Measurements from ENCODE around the gene UNKL. TPM values are rescaled to one million over a fixed set of nuclear protein-coding genes. Genes with fewer than 3 reads are reported as not detected.

The UNKL gene
- total RNA-seq, 4 donors from 2014 or later = 31.8 to 38.8 (median 35.8) TPM

- Histone ChIP-seq H3K4me3 (no peak overlapping the region), H3K4me1 (no peaks in the 10 kb centered on the region), H3K27ac (no peak overlapping the region), H3K9me3 (no peaks in the 10 kb centered on the region), H3K27me3 (no peaks in the 10 kb centered on the region), H3K36me3 (peaks cover 0 to 79% of the 10 kb centered on the region in 2 donors)
- DNase-seq (no peak), ATAC-seq (no peak)
- in situ Hi-C loops (cut with MboI; ENCODE audit: low sequenced_read_pairs in 4 of 4) (no loop called here), intact Hi-C loops (cut with DNase I; ENCODE audit: low total_unique reads) (no loop called here)
- TF ChIP-seq POLR2A (IDR thresholded peaks at IDR 0.05) = no peak
- TF ChIP-seq, protein P1, sequence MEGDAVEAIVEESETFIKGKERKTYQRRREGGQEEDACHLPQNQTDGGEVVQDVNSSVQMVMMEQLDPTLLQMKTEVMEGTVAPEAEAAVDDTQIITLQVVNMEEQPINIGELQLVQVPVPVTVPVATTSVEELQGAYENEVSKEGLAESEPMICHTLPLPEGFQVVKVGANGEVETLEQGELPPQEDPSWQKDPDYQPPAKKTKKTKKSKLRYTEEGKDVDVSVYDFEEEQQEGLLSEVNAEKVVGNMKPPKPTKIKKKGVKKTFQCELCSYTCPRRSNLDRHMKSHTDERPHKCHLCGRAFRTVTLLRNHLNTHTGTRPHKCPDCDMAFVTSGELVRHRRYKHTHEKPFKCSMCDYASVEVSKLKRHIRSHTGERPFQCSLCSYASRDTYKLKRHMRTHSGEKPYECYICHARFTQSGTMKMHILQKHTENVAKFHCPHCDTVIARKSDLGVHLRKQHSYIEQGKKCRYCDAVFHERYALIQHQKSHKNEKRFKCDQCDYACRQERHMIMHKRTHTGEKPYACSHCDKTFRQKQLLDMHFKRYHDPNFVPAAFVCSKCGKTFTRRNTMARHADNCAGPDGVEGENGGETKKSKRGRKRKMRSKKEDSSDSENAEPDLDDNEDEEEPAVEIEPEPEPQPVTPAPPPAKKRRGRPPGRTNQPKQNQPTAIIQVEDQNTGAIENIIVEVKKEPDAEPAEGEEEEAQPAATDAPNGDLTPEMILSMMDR (IDR thresholded peaks at IDR 0.05 in 4 of 5, conservative IDR thresholded peaks at IDR 0.05 in 1 of 5) = no peak
Observed at GRCh38 chr16:1455190-1456171, 41.0 kb upstream of the UNKL start.

DNA sequence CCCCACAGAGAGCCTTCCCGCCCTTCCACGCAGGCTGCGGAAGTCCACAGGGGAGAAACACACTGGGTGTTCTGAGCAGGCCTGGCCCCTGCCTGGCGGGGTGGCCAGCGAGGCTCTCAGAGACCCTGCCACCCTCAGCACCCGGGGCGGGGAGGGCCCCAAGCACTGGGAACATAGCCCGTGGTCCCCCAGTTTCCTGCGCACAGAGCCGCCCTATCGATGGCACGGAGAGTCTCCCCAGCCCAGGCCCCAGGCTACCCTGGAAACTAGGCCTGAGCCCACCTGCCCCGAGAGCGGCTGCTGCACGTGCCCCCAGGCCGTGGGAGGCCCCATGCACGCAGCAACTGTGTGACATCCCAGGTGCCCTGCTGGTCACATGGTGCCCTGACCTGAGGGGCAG, 40.1 kb upstream of the UNKL start:
- no peak for TF ChIP-seq POLR2A (IDR thresholded peaks at IDR 0.05)
- TF ChIP-seq, protein P1 (IDR thresholded peaks at IDR 0.05 in 4 of 5, conservative IDR thresholded peaks at IDR 0.05 in 1 of 5) = no peak
- ATAC-seq (no peak), DNase-seq (no peak)
- Histone ChIP-seq H3K36me3 (peaks cover 0 to 82% of the 10 kb centered on the region in 2 donors), H3K27ac (no peak overlapping the region), H3K4me3 (no peak overlapping the region), H3K27me3 (no peaks in the 10 kb centered on the region), H3K4me1 (no peaks in the 10 kb centered on the region), H3K9me3 (no peaks in the 10 kb centered on the region)
- intact Hi-C loops (cut with DNase I; ENCODE audit: low total_unique reads) = no loop called here
- in situ Hi-C loops (cut with MboI; ENCODE audit: low sequenced_read_pairs in 4 of 4) = no loop called here

DNA sequence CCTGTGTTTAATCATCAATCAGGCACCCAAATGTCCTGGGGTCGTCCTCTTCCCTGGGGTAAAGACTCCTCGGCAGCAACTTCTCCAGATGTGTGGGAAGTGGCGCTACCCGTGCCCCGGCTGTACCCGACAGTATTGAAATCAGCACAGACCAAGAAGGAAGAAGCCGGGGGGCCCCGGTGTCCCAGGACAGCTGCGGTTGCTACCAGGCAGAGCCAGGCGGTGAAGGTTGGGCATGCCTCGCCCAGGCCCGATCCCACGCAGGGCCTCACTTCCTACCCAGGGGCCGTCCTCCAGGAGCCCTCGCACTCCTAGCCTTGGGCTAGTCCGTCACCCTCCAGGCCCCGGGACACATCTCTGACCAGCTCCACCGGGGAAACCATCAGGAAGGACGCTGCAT, 38.8 kb upstream of the UNKL start:
- intact Hi-C loops (cut with DNase I; ENCODE audit: low total_unique reads) = no loop called here
- Histone ChIP-seq H3K9me3 (no peaks in the 10 kb centered on the region), H3K27ac (no peak overlapping the region), H3K27me3 (no peaks in the 10 kb centered on the region), H3K4me3 (no peak overlapping the region), H3K4me1 (no peaks in the 10 kb centered on the region), H3K36me3 (peaks cover 0 to 86% of the 10 kb centered on the region in 2 donors)
- TF ChIP-seq, protein P1 (IDR thresholded peaks at IDR 0.05 in 4 of 5, conservative IDR thresholded peaks at IDR 0.05 in 1 of 5) = no peak
- no peak for TF ChIP-seq POLR2A (IDR thresholded peaks at IDR 0.05)
- DNase-seq (no peak), ATAC-seq (no peak)
- in situ Hi-C loops (cut with MboI; ENCODE audit: low sequenced_read_pairs in 4 of 4) = no loop called here

DNA sequence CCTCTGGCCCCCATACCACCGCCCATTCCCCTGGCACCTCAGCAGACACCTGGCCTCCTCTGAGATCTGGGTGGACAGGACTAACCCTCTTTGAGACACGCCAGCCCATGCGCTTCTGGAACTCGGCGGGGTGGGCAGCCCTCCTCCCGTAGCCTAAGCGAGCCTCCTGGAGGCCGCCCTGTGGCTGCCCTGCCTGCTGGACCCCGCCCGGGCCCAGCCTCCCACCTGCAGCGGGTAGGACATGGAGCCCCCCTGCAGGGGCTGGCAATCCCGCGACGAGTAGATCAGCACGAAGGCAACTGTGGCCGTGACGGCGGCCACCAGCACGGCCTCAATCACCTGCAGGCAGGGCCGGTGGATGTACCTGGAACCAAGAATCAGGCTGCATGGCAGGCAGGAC, 38.0 kb upstream of the UNKL start:
- H3K4me1 ChIP-seq = no peaks in the 10 kb centered on the region
- TF ChIP-seq POLR2A (IDR thresholded peaks at IDR 0.05) = no peak
- TF ChIP-seq, protein P1 (IDR thresholded peaks at IDR 0.05 in 4 of 5, conservative IDR thresholded peaks at IDR 0.05 in 1 of 5) = no peak
- in situ Hi-C loops (cut with MboI; ENCODE audit: low sequenced_read_pairs in 4 of 4) (no loop called here), intact Hi-C loops (cut with DNase I; ENCODE audit: low total_unique reads) (no loop called here)
- DNase-seq (no peak), ATAC-seq (no peak)
- no peak overlapping the region for H3K4me3 ChIP-seq
- peaks cover 0 to 88% of the 10 kb centered on the region in 2 donors for H3K36me3 ChIP-seq
- no peak overlapping the region for H3K27ac ChIP-seq
- no peaks in the 10 kb centered on the region for H3K27me3 ChIP-seq
- no peaks in the 10 kb centered on the region for H3K9me3 ChIP-seq
